Neural crest cell (in vitro differentiated cells): ENCODE data around the gene GNA14. TPM values are rescaled to one million over a fixed set of nuclear protein-coding genes. Genes with fewer than 3 reads are reported as not detected.

ENCODE experiments used
- DNase-seq: peaks from one replicate; pipeline ENCODE4 v3.0.0; 2021; ENCODE audit warnings: low read depth, mixed read lengths, low spot score
- H3K27ac Mint-ChIP-seq: one replicate; pipeline ENCODE4 v1.8.0; 2021; ENCODE audit warnings: mild to moderate bottlenecking, mixed read lengths; ENCODE audit not compliant: unreplicated experiment
- H3K27me3 Mint-ChIP-seq: 2 replicates; pipeline ENCODE4 v1.8.0; 2021; ENCODE audit warnings: low read depth, mild to moderate bottlenecking, mixed read lengths
- H3K36me3 Mint-ChIP-seq: 2 replicates; pipeline ENCODE4 v1.8.0; 2021; ENCODE audit warnings: low read depth, mild to moderate bottlenecking, mixed read lengths
- H3K4me1 Mint-ChIP-seq: 2 replicates; pipeline ENCODE4 v1.8.0; 2021; ENCODE audit warnings: mixed read lengths
- H3K4me3 Mint-ChIP-seq: one replicate; pipeline ENCODE4 v1.8.0; 2021; ENCODE audit warnings: mild to moderate bottlenecking, mixed read lengths
- H3K9me3 Mint-ChIP-seq: 2 replicates; pipeline ENCODE4 v1.8.0; 2021; ENCODE audit warnings: mixed read lengths
- total RNA-seq: library from RNA; stranded (reverse); gene quantifications from 2 replicates; pipeline ENCODE4 v1.2.1, GENCODE V29; 2021
- TF ChIP-seq, protein P1 (sequence below): fragments of 200-600 bp; sonication (generic); conservative IDR thresholded peaks from 2 replicates; pipeline ENCODE4 v1.5.0; 2021; ENCODE audit warnings: antibody characterized with exemption, mild to moderate bottlenecking

GNA14 gene
- total RNA-seq, 1 donor from 2014 or later, result not detected

GRCh38 chr9:77429928-77430327, 218.2 kb downstream of the GNA14 start:
- no peak overlapping the region for H3K27ac Mint-ChIP-seq
- TF ChIP-seq, protein P1, sequence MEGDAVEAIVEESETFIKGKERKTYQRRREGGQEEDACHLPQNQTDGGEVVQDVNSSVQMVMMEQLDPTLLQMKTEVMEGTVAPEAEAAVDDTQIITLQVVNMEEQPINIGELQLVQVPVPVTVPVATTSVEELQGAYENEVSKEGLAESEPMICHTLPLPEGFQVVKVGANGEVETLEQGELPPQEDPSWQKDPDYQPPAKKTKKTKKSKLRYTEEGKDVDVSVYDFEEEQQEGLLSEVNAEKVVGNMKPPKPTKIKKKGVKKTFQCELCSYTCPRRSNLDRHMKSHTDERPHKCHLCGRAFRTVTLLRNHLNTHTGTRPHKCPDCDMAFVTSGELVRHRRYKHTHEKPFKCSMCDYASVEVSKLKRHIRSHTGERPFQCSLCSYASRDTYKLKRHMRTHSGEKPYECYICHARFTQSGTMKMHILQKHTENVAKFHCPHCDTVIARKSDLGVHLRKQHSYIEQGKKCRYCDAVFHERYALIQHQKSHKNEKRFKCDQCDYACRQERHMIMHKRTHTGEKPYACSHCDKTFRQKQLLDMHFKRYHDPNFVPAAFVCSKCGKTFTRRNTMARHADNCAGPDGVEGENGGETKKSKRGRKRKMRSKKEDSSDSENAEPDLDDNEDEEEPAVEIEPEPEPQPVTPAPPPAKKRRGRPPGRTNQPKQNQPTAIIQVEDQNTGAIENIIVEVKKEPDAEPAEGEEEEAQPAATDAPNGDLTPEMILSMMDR, result no peak
- H3K9me3 Mint-ChIP-seq, result no peaks in the 10 kb centered on the region
- peaks cover 5% of the 10 kb centered on the region for H3K4me1 Mint-ChIP-seq
- no peaks in the 10 kb centered on the region for H3K27me3 Mint-ChIP-seq
- H3K36me3 Mint-ChIP-seq, result no peaks in the 10 kb centered on the region
- H3K4me3 Mint-ChIP-seq, result no peak overlapping the region
- no peak for DNase-seq

DNA sequence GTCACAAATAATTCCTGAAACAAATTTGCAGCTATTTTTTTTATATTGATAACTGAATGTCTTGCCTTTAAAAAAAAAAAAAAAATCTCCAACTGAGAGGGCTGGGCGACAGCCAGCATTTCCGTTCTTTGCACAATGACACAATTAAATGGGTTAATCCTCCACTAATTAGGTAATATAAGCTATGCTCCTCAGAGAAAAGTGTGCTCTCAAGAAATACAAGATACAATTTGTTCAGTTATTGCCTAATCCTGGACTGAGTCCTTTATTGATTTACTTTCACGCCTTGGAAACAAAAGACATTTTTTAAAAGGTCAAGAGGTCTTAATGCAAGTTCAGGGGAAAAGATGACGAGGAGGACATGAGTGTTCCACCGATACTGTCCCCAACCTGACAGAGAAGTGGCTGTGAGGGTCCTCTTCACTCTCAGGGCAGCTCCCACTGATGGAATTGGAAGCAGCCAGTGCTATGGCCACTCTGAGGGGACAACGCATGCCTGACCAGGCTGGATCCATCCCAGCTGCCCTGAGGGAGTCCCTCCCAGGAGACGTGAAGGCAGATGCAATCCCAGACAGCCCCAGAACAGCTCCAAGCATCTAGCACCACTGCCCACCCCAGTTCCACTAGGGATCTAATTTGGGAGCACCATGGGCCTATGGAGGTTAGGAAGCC, 220.7 kb downstream of the GNA14 start:
- H3K27me3 Mint-ChIP-seq, result no peaks in the 10 kb centered on the region
- TF ChIP-seq, protein P1, result no peak
- no peaks in the 10 kb centered on the region for H3K4me1 Mint-ChIP-seq
- no peak overlapping the region for H3K27ac Mint-ChIP-seq
- H3K36me3 Mint-ChIP-seq, result no peaks in the 10 kb centered on the region
- H3K4me3 Mint-ChIP-seq, result no peak overlapping the region
- peaks cover 2% of the 10 kb centered on the region for H3K9me3 Mint-ChIP-seq
- DNase-seq, result no peak

GRCh38 chr9:77426712-77427111, 221.4 kb downstream of the GNA14 start:
- Mint-ChIP-seq H3K27me3 (no peaks in the 10 kb centered on the region), H3K36me3 (no peaks in the 10 kb centered on the region), H3K9me3 (peaks cover 2% of the 10 kb centered on the region), H3K4me3 (no peak overlapping the region), H3K27ac (no peak overlapping the region), H3K4me1 (no peaks in the 10 kb centered on the region)
- no peak for DNase-seq
- TF ChIP-seq, protein P1, result no peak

DNA sequence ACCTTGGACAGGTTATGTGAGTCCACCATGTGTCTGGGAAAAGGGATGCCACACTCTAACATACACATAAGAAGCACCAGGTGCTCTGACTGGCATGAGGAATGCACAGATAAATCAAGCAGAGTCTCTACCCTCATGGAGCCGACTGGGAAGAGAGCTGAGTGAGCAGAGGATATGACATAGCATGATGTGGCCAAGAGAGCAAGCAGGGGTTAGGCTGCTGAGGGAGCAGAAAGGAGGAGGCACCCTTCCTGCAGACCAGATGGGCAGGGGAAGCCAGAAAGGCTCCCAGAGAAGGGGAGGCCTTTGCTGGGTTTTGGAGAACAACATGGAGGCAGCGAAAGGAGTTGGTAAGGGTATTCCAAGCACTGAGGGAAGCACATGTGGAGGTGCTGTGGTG, 223.1 kb downstream of the GNA14 start:
- DNase-seq, result no peak
- Mint-ChIP-seq H3K4me1 (no peaks in the 10 kb centered on the region), H3K27ac (no peak overlapping the region), H3K27me3 (no peaks in the 10 kb centered on the region), H3K9me3 (peaks cover 2% of the 10 kb centered on the region), H3K36me3 (no peaks in the 10 kb centered on the region), H3K4me3 (no peak overlapping the region)
- TF ChIP-seq, protein P1, result no peak

DNA sequence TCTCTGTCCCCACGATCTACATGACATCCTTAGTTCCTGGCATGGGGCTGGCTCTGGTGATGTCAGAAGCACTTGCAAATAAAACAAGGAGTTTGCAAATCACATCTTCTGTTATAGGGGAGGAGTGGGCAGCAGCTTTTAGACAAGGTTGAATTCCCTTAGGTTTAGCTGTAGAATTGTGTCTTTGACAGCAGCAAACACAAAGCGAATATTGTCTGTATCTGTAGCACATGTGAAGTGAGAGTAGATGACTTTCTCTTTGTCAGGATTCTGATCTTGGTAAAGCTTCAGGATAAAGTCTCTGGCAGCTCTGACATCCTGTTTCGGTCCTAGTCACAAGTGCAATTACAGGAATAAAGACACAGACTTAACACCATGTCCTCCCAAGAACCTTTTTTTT, 224.3 kb downstream of the GNA14 start:
- Mint-ChIP-seq H3K27me3 (no peaks in the 10 kb centered on the region), H3K36me3 (no peaks in the 10 kb centered on the region), H3K4me3 (no peak overlapping the region), H3K27ac (no peak overlapping the region), H3K4me1 (no peaks in the 10 kb centered on the region), H3K9me3 (peaks cover 2% of the 10 kb centered on the region)
- DNase-seq, result no peak
- TF ChIP-seq, protein P1, result no peak
